OCI-LY7 (cell line): ENCODE data around the gene PPP3CA. TPM values are rescaled to one million over a fixed set of nuclear protein-coding genes. Genes with fewer than 3 reads are reported as not detected.

ENCODE experiments used
- BruUV-seq: library from RNA; stranded (reverse); fragments of 400-500 nt; replicated peaks from 2 replicates; lab custom pipeline; 2021; lab: Mats Ljungman, UMichigan
- CTCF ChIA-PET: fragments of 300-600 bp; sonication (Branson Sonifier 250); formaldehyde crosslinking; loops from one replicate; lab custom pipeline; 2022; ENCODE audit warnings: antibody characterized with exemption; ENCODE audit not compliant: unreplicated experiment; lab: Charles Lee
- POLR2A ChIA-PET: fragments of 300-600 bp; sonication (Branson Sonifier 250); formaldehyde crosslinking; loops from one replicate; lab custom pipeline; 2022; ENCODE audit warnings: antibody characterized with exemption; lab: Charles Lee
- DNase-seq: peaks from one replicate; pipeline ENCODE4 v3.0.0-alpha.2; 2015; ENCODE audit warnings: low spot score
- H2AFZ ChIP-seq: fragments of 200-600 bp; sonication (generic), shearing (Covaris generic); 2 replicates; pipeline ENCODE4 v1.6.1; 2014; ENCODE audit warnings: mild to moderate bottlenecking, antibody characterized with exemption, low read length, moderate library complexity
- H3K27ac ChIP-seq: fragments of 200-600 bp; sonication (generic); 2 replicates; pipeline ENCODE4 v1.5.1; 2014; ENCODE audit warnings: mixed run types, low read depth, mild to moderate bottlenecking, moderate library complexity, low read length, inconsistent platforms; ENCODE audit not compliant: poor library complexity, severe bottlenecking
- H3K36me3 ChIP-seq: fragments of 200-600 bp; sonication (generic); 2 replicates; pipeline ENCODE4 v1.6.1; 2014; ENCODE audit warnings: mild to moderate bottlenecking, antibody characterized with exemption, low read length, moderate library complexity, mixed read lengths; ENCODE audit not compliant: insufficient read depth
- H3K4me1 ChIP-seq: fragments of 200-600 bp; sonication (generic); 2 replicates; pipeline ENCODE4 v1.5.1; 2014; ENCODE audit warnings: mild to moderate bottlenecking, low read length; ENCODE audit not compliant: insufficient read depth, poor library complexity, severe bottlenecking
- H3K4me2 ChIP-seq: fragments of 200-600 bp; sonication (generic); 2 replicates; pipeline ENCODE4 v1.6.1; 2014; ENCODE audit warnings: mild to moderate bottlenecking, low read length
- H3K4me3 ChIP-seq: fragments of 200-600 bp; sonication (generic); 2 replicates; pipeline ENCODE4 v1.5.1; 2014; ENCODE audit warnings: mild to moderate bottlenecking, low read depth, low read length; ENCODE audit not compliant: poor library complexity, severe bottlenecking
- H3K79me2 ChIP-seq: fragments of 200-600 bp; sonication (generic); 2 replicates; pipeline ENCODE4 v1.6.1; 2016; ENCODE audit warnings: low read depth, mild to moderate bottlenecking, low read length, moderate library complexity, mixed read lengths; ENCODE audit not compliant: insufficient read depth
- H3K9me2 ChIP-seq: fragments of 200-600 bp; sonication (generic); 2 replicates; pipeline ENCODE4 v1.6.1; 2016; ENCODE audit warnings: mild to moderate bottlenecking, low read length, mixed read lengths; ENCODE audit not compliant: insufficient read depth
- H3K9me3 ChIP-seq: fragments of 200-600 bp; sonication (generic); 2 replicates; pipeline ENCODE4 v1.6.1; 2014; ENCODE audit warnings: mild to moderate bottlenecking, mixed run types, low read length, mixed read lengths
- H4K20me1 ChIP-seq: fragments of 200-600 bp; sonication (generic); 2 replicates; pipeline ENCODE4 v1.6.1; 2014; ENCODE audit warnings: mild to moderate bottlenecking, antibody characterized with exemption, low read length, moderate library complexity, mixed read lengths; ENCODE audit not compliant: insufficient read depth
- CTCF ChIP-seq: fragments of 200-600 bp; sonication (generic); conservative IDR thresholded peaks from 2 replicates; pipeline ENCODE4 v1.5.1; 2014; ENCODE audit warnings: mild to moderate bottlenecking, antibody characterized with exemption, low read length, moderate library complexity, mixed read lengths
- EZH2phosphoT487 ChIP-seq: fragments of 200-600 bp; sonication (generic); IDR thresholded peaks from 2 replicates; pipeline ENCODE4 v1.6.1; 2018; ENCODE audit warnings: low read depth, borderline replicate concordance, mild to moderate bottlenecking, mixed run types, antibody characterized with exemption, low read length, moderate library complexity, mixed read lengths
- intact Hi-C: fragments of 100-400 bp; cut with micrococcal nuclease; formaldehyde crosslinking; loops from one replicate; pipeline ENCODE4 v1.10.0; 2022; ENCODE audit not compliant: unreplicated experiment
- total RNA-seq, 2 experiments: library from RNA; depleted of rRNA in 1 of 2; stranded (reverse); fragments of >200 nt in 1 of 2; shearing (Covaris generic) in 1 of 2; gene quantifications; 2 replicates each; pipeline ENCODE4 v1.2.3, GENCODE V29; 2014 to 2022

Gene PPP3CA
- total RNA-seq, 2 experiments from 2014 or later: 9.2 to 13.6 TPM

- no peaks in the 10 kb centered on the region for H3K9me3 ChIP-seq
- no peak overlapping the region for H3K4me3 ChIP-seq
- BruUV-seq: no TSS peak
- H3K79me2 ChIP-seq: no peaks in the 10 kb centered on the region
- no peaks in the 10 kb centered on the region for H3K4me1 ChIP-seq
- no peak for DNase-seq
- no peak for TF ChIP-seq EZH2phosphoT487
- no peak for TF ChIP-seq CTCF
- H3K36me3 ChIP-seq: no peaks in the 10 kb centered on the region
- H3K9me2 ChIP-seq: no peaks in the 10 kb centered on the region
- intact Hi-C loops: no loop called here
- no peak overlapping the region for H2AFZ ChIP-seq
- ChIA-PET POLR2A (interaction anchor here (1.1 kb wide), 1 partner anchor 13 kb away, joined by 3 read pairs; no protein-coding TSS in a partner anchor), CTCF (no interaction called here)
- H3K27ac ChIP-seq: no peak overlapping the region
- H4K20me1 ChIP-seq: no peaks in the 10 kb centered on the region
- no peak overlapping the region for H3K4me2 ChIP-seq
Measured at GRCh38 chr4:101008503-101008902, 338.8 kb downstream of the PPP3CA start.

- DNase-seq: no peak
- Histone ChIP-seq H3K4me2 (no peak overlapping the region), H3K36me3 (no peaks in the 10 kb centered on the region), H2AFZ (no peak overlapping the region), H3K79me2 (no peaks in the 10 kb centered on the region), H3K9me3 (no peaks in the 10 kb centered on the region), H3K27ac (no peak overlapping the region), H3K9me2 (no peaks in the 10 kb centered on the region), H4K20me1 (no peaks in the 10 kb centered on the region), H3K4me1 (no peaks in the 10 kb centered on the region), H3K4me3 (no peak overlapping the region)
- intact Hi-C loops: no loop called here
- ChIA-PET POLR2A (no interaction called here), CTCF (no interaction called here)
- no TSS peak for BruUV-seq
- no peak for TF ChIP-seq CTCF
- TF ChIP-seq EZH2phosphoT487: no peak
Measured at GRCh38 chr4:101005659-101006058, 341.7 kb downstream of the PPP3CA start.

- POLR2A ChIA-PET: interaction anchor here (0.6 kb wide), 1 partner anchor 13 kb away, joined by 3 read pairs; no protein-coding TSS in a partner anchor
Measured at GRCh38 chr4:101000496-101000895, 346.8 kb downstream of the PPP3CA start.

More at GRCh38 chr4:101000496-101000895, 346.8 kb downstream of the PPP3CA start:
- H3K36me3 ChIP-seq: no peaks in the 10 kb centered on the region
- no peak for TF ChIP-seq EZH2phosphoT487
- no peak for TF ChIP-seq CTCF
- no peak overlapping the region for H3K4me2 ChIP-seq
- H3K79me2 ChIP-seq: no peaks in the 10 kb centered on the region
- H3K27ac ChIP-seq: no peak overlapping the region
- H4K20me1 ChIP-seq: no peaks in the 10 kb centered on the region
- H3K4me3 ChIP-seq: no peak overlapping the region
- no peaks in the 10 kb centered on the region for H3K4me1 ChIP-seq
- no peak for DNase-seq
- intact Hi-C loops: no loop called here
- BruUV-seq: no TSS peak
- no peaks in the 10 kb centered on the region for H3K9me3 ChIP-seq
- no peak overlapping the region for H2AFZ ChIP-seq
- CTCF ChIA-PET: no interaction called here
- no peaks in the 10 kb centered on the region for H3K9me2 ChIP-seq
